ENCODE results near the gene SLF2. TPM values are rescaled to one million over a fixed set of nuclear protein-coding genes. Genes with fewer than 3 reads are reported as not detected.

The SLF2 gene
- total and polyA plus RNA-seq, 9 donors: 19.6 to 81.9 (median 40.3) TPM

DNA sequence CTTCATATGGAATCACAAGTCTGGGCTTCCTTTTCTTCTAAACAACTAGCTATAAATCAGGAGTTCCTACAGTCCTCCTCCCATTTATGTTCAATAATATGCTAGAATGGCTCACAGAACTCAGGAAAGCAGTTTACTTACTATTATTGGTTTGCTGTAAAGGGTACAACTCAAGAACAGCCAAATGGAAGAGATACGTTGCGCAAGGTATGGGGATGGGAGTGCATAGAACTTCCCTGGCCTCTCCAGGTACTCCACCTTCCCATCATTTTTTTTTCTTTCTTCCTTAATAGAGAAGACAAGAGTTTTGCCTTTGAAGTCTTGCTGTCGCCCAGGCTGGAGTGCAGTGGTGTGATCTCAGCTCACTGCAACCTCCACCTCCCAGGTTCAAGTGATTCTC is 29.5 kb downstream of the SLF2 start:
- H3K27ac ChIP-seq: no peak overlapping the region
- H3K4me1 ChIP-seq (ENCODE audit: insufficient read depth): no peaks in the 10 kb centered on the region
- WGBS, 3 donors: 95% methylated on average over 3 of the region's 3 CpGs
- H3K36me3 ChIP-seq: no peaks in the 10 kb centered on the region
- no peaks in the 10 kb centered on the region for H3K9me3 ChIP-seq
- H3K27me3 ChIP-seq: no peaks in the 10 kb centered on the region
- TF ChIP-seq, protein P1, sequence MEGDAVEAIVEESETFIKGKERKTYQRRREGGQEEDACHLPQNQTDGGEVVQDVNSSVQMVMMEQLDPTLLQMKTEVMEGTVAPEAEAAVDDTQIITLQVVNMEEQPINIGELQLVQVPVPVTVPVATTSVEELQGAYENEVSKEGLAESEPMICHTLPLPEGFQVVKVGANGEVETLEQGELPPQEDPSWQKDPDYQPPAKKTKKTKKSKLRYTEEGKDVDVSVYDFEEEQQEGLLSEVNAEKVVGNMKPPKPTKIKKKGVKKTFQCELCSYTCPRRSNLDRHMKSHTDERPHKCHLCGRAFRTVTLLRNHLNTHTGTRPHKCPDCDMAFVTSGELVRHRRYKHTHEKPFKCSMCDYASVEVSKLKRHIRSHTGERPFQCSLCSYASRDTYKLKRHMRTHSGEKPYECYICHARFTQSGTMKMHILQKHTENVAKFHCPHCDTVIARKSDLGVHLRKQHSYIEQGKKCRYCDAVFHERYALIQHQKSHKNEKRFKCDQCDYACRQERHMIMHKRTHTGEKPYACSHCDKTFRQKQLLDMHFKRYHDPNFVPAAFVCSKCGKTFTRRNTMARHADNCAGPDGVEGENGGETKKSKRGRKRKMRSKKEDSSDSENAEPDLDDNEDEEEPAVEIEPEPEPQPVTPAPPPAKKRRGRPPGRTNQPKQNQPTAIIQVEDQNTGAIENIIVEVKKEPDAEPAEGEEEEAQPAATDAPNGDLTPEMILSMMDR (IDR thresholded peaks at IDR 0.05): no peak
- TF ChIP-seq EP300 (IDR thresholded peaks at IDR 0.05) (no peak), POLR2A (IDR thresholded peaks at IDR 0.05) (no peak)
- H3K4me3 ChIP-seq: no peak overlapping the region
- no peak for DNase-seq
- intact Hi-C loops (cut with DNase I): no loop called here

DNA sequence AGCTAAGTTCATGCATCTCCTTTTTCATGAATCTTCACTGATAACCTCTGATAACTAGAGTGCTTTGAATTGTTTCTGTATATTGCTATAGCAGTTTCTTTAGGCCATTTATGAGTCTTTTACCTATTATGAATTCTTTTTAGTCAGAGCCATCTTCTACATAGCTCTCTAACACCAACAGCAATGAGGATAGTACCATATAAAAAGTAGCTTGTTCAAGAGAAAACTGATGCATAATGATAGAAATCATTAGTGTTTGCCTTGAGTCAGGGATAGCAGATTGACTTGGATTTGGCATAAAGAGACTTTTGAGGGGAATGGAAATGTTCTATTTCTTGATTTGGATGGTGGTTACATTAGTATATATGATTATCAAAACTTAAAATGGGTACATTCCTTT is 30.7 kb downstream of the SLF2 start:
- Histone ChIP-seq H3K27me3 (no peaks in the 10 kb centered on the region), H3K27ac (no peak overlapping the region), H3K9me3 (no peaks in the 10 kb centered on the region), H3K36me3 (no peaks in the 10 kb centered on the region), H3K4me3 (no peak overlapping the region), H3K4me1 (ENCODE audit: insufficient read depth) (no peaks in the 10 kb centered on the region)
- no peak for DNase-seq
- TF ChIP-seq POLR2A (IDR thresholded peaks at IDR 0.05) (no peak), EP300 (IDR thresholded peaks at IDR 0.05) (no peak)
- TF ChIP-seq, protein P1 (IDR thresholded peaks at IDR 0.05): no peak
- intact Hi-C loops (cut with DNase I): no loop called here

DNA sequence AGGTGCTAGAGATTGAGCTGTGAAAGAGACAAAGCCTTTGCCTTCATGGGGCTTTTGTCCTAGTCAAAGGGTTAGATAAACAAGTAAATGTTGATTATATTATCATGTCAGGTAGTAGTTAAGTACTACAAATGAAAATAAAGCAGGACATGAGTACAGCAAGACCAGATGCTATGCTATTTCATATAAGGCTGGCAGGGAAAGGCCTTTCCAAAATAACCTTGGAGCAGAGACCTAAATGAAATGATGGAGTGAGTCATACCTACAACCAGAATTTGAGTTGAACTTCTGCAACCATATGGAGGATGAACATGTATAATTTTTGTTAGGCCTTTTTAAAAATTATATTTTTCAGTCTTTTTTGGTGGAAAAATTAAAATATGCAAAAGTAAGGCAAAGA is 33.0 kb downstream of the SLF2 start:
- Histone ChIP-seq H3K27ac (no peak overlapping the region), H3K27me3 (no peaks in the 10 kb centered on the region), H3K9me3 (no peaks in the 10 kb centered on the region), H3K4me3 (no peak overlapping the region), H3K4me1 (ENCODE audit: insufficient read depth) (no peaks in the 10 kb centered on the region), H3K36me3 (no peaks in the 10 kb centered on the region)
- DNase-seq: no peak
- TF ChIP-seq, protein P1 (IDR thresholded peaks at IDR 0.05): no peak
- TF ChIP-seq POLR2A (IDR thresholded peaks at IDR 0.05): no peak
- TF ChIP-seq EP300 (IDR thresholded peaks at IDR 0.05): no peak
- intact Hi-C loops (cut with DNase I): no loop called here

DNA sequence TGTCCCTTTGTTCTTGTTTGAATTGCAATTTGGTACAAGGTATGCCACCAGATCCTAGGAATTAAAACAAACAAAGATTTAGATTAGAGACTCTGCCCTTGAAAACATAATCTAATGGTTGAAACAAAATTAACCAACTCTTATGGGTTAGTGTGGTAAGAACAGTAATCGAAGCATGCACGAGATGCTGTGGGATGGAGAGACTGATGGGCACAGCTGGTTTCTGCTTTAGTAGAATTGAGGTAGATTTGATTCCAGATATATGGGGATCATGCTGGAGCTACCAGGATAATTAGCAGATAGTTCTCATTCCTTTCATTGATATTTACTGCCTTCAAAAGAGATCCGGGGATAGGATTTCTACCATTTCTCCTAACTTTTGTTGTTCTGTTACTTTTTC is 36.2 kb downstream of the SLF2 start:
- Histone ChIP-seq H3K27me3 (no peaks in the 10 kb centered on the region), H3K36me3 (no peaks in the 10 kb centered on the region), H3K4me1 (ENCODE audit: insufficient read depth) (no peaks in the 10 kb centered on the region), H3K27ac (no peak overlapping the region), H3K9me3 (no peaks in the 10 kb centered on the region), H3K4me3 (no peak overlapping the region)
- TF ChIP-seq, protein P1 (IDR thresholded peaks at IDR 0.05): no peak
- TF ChIP-seq POLR2A (IDR thresholded peaks at IDR 0.05): no peak
- TF ChIP-seq EP300 (IDR thresholded peaks at IDR 0.05): no peak
- WGBS, 3 donors: 79 to 88% (median 79%) methylated on average over 3 of the region's 3 CpGs
- intact Hi-C loops (cut with DNase I): no loop called here
- no peak for DNase-seq

DNA sequence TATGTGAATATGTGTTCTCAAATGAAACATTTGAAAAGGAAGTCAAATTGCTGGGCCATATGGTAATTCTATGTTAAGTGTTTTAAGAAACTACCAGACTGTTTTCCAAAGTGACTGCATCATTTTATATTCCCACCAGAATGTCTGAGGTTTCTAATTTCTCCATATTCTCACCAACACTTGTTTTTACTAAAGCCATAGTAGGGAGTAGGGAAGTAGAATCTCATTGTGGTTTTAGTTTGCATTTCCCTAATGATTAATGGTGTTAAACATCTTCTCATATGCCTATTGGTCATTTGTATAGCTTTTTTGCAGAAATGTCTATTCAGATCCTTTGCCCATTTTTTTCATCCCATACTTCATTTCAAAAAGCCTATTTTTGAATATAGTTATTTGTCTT is 47.5 kb downstream of the SLF2 start:
- no peak for DNase-seq
- Histone ChIP-seq H3K36me3 (no peaks in the 10 kb centered on the region), H3K4me3 (no peak overlapping the region), H3K9me3 (no peaks in the 10 kb centered on the region), H3K4me1 (ENCODE audit: insufficient read depth) (no peaks in the 10 kb centered on the region), H3K27me3 (no peaks in the 10 kb centered on the region), H3K27ac (no peak overlapping the region)
- intact Hi-C loops (cut with DNase I): loop anchor here in 1 of 4 donors (10.0 kb wide), 1 partner anchor 75 kb away; no protein-coding TSS in a partner anchor
- TF ChIP-seq POLR2A (IDR thresholded peaks at IDR 0.05): no peak
- TF ChIP-seq, protein P1 (IDR thresholded peaks at IDR 0.05): no peak
- no peak for TF ChIP-seq EP300 (IDR thresholded peaks at IDR 0.05)
